ENCODE measurements around the gene TMEM59.
"Not testable (repeated sequence)": the region's sequence is repeated elsewhere in the genome, so short reads cannot be mapped to it uniquely, and the experiment has no call there.

The TMEM59 gene

GRCh38 chr1:54052934-54053744 is at the start of gene TMEM59, which contains the start of gene TCEANC2:
Gene TMEM59 (minus strand): TSS chr1:54053204. CDS start chr1:54053188, 16 bp downstream.
Gene TCEANC2 (plus strand): TSS chr1:54053608. CDS start chr1:54054423, 815 bp downstream.
- peak; percentile 96 for DNase-seq

- no peak for DNase-seq
Measured at GRCh38 chr1:54100500-54100899, 47.5 kb upstream of the TMEM59 start.

- DNase-seq = no peak
Measured at GRCh38 chr1:54099061-54099610, 46.1 kb upstream of the TMEM59 start.

GRCh38 chr1:54096877-54097240 is 43.9 kb upstream of the TMEM59 start:
- DNase-seq = no peak

- DNase-seq = no peak
Measured at GRCh38 chr1:54096227-54096876, 43.3 kb upstream of the TMEM59 start.

GRCh38 chr1:54095546-54096226 is 42.7 kb upstream of the TMEM59 start:
- DNase-seq = peak; percentile 15

- not testable (repeated sequence) for DNase-seq
Measured at GRCh38 chr1:54094730-54095105, 41.7 kb upstream of the TMEM59 start.

GRCh38 chr1:54094001-54094729 is 41.2 kb upstream of the TMEM59 start:
- DNase-seq = no peak

- DNase-seq = no peak
Measured at GRCh38 chr1:54091666-54092065, 38.7 kb upstream of the TMEM59 start.

GRCh38 chr1:54088385-54088784 is 35.4 kb upstream of the TMEM59 start:
- DNase-seq = no peak

- no peak for DNase-seq
Measured at GRCh38 chr1:54086754-54087153, 33.8 kb upstream of the TMEM59 start.

GRCh38 chr1:54084794-54085193 is 31.8 kb upstream of the TMEM59 start:
- no peak for DNase-seq

GRCh38 chr1:54081306-54082270 is 28.6 kb upstream of the TMEM59 start:
- DNase-seq = peak; percentile 55

GRCh38 chr1:54080598-54081049 is 27.6 kb upstream of the TMEM59 start:
- DNase-seq = no peak

GRCh38 chr1:54077359-54077758 is 24.4 kb upstream of the TMEM59 start:
- DNase-seq = no peak

- DNase-seq = peak; percentile 59
Measured at GRCh38 chr1:54070171-54070837, 17.3 kb upstream of the TMEM59 start.

GRCh38 chr1:54069791-54070170 is 16.8 kb upstream of the TMEM59 start:
- no peak for DNase-seq

GRCh38 chr1:54064299-54064698 is 11.3 kb upstream of the TMEM59 start:
- DNase-seq = no peak

GRCh38 chr1:54054438-54054749 is 1.4 kb upstream of the TMEM59 start:
- DNase-seq = no peak

GRCh38 chr1:54053745-54054437 is 887 bp upstream of the TMEM59 start:
- DNase-seq = no peak

Measured in NCI-H748 treated with DMSO at 0.1 percent for 48 hours (cell line).